Fibroblast of skin of abdomen (primary cell): Measurements from ENCODE around the gene SLF2.
A peak's percentile ranks its signal among the peaks of the same experiment; 100 is the strongest.

Experiments
- DNase-seq: peaks from one replicate; pipeline ENCODE4 v3.0.0-alpha.2; 2013

SLF2 gene

DNA sequence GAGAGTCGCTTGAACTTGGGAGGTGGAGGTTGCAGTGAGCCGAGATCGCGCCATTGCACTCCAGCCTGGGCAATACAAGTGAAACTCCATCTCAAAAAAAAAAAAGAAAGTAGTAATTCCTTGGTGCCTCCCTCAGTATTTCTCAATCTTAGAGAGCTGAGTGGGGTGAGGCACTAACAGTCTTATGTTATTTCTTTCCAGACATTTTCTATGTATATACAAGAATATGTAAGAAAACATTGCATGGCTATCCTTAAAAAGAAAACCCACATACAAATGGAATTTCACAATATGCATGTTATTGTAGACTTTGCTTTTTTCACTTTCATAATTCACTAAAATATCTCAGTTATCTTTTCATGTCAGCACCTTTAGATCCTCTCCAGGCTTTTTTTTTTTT, 13.6 kb upstream of the SLF2 start:
- no peak for DNase-seq

DNA sequence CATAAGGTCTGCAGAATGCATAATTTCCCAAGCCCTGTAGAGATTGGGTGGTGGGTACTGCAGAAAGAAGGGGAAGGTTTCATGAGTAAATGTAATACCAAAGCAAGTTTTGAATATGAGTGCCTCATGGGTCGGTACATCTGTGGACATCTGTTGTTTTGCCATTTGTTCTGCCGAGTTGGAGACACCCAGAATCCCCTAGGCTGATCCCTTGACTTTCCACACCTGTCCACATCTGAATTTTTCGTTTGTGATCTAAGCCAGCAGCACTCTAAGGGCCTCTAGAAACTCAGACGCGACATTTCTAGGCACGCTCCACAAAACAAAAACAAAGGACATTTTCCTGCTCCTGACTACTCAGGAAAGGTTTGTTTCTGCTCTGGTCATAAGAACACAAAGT, 11.7 kb upstream of the SLF2 start:
- no peak for DNase-seq

DNA sequence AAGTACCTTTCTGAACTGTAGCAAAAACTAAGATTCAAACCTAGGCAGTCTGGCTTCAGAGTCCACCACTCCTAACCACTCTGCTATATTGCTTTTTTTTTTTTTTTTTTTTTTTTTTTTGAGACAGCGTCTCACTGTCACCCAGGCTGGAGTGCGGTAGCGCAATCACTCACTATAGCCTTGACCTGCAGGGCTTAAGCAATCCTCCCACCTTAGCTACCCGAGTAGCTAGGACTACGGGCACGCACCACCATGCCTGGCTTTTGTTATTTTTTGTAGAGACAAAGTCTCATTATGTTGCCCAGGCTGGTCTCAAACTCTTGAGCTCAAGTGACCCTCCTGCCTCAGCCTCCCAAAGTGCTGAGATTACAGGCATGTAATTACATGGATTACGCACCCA, 10.1 kb upstream of the SLF2 start:
- no peak for DNase-seq

DNA sequence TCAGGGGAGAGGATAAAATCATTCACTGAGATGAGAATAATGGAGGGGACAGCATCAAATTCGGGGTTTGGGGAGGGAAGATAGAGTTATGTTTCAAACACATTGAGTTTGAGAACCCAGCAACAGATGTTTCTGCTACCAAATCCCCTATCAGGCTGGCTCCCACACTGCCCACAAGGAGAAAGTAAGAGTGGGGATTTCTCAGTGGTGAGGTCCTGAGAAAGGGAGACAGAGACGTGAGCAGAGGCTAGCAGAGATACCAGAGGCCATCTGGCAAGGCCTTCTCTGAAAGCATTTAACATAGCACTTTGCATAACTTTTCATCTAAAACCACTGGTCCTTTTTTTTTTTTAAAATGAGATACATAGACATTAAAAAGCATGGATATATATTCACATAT, 7.8 kb upstream of the SLF2 start:
- DNase-seq, result no peak

DNA sequence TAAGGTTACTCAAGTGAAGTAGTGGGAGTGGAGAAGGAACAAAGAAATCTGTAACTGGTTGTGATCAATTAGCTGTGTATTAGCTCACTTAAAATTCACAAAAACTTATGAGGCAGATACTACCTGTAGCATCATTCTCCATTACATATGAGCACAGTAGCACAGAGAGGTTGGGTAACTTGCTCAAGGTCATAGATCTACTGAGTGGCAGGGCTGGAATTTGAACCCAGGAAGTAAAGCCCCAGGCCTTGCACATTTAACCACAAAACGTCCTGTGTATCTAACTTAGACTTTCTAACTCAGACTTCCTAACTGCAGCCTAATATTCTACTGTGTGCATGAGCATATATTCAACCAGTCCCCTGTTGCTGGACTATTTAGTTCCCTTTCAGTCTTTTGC, 5.6 kb upstream of the SLF2 start:
- DNase-seq, result no peak

DNA sequence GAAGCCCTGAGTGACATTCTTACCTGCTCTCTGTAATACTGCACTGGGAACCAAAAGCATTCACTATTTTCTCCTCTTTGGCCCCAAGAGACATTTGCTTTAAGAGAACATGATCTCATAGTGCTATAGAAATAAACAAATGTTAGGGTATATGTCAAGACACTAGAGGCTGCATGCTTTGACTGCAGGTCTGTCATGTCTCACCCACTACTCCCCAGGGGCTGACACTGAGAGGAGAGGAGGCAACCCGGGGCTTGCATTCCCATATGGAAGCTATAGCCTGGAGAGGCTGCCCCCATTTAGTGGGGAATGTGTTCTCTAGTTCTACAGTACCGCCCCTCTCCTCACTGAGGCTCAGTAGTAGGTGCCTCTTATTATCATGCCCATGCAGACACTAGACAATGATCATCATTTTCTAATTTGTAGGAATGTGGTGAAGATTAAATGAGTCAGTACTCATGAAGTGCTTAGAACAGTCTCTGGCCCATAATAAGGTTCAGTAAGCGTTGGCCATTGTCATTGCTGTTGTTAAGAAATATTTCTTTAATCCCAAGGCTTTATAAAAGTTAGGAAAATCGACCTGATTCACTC, 4.9 kb upstream of the SLF2 start:
- DNase-seq, result no peak

DNA sequence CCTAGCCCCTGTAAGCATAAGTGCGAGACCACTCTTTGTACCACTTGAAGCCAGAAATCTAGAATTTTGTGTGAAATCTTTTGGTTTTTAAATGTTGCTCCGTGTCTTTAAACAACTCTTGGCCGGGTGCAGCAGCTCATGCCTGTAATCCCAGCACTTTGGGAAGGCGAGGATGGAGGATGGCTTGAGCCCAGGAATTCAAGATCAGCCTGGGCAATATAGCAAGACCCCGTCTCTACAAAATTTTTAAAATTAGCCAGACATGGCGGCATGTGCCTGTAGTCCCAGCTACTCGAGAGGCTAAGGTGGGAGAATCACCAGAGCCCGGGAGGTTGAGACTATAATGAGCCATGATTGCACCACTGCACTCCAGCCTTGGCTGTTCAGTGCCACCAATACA, 4.4 kb upstream of the SLF2 start:
- DNase-seq, result no peak

DNA sequence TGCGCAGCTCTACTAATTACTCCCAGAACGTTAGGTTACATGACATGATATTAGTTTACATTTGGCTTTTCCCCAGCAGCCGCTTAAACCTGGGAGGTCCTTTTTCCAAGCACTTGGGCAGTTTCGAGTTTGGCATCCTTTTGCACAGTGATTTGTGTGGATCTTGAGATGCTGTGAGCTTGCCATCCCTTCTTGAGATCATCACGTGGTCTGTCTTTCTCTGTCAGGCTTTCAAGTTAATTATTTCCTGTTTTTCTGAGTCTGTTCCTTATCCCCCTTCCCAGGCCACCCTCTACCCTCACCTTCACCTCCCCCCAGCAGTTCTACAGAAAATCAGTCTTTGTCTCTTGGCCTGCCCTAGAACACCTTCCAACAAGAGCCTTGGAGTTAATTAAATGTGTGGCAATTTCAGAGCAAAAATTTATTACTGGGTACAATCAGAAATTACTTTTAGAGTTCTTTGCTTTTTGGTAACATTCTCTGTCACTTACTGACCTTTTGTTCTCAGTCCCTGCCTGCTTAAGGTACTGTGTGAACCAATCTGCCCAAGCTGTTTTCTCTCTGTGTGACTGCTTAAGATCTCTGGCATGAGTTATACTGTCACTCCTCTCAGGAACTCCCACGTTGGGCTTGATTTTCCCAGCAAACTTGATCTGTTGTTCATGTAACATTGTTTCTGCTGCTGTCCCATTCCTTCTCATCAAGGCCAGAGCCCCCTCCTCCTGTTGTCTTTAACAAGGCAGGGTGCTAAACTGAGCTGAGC, 3.1 kb upstream of the SLF2 start:
- DNase-seq, result peak; percentile 53

DNA sequence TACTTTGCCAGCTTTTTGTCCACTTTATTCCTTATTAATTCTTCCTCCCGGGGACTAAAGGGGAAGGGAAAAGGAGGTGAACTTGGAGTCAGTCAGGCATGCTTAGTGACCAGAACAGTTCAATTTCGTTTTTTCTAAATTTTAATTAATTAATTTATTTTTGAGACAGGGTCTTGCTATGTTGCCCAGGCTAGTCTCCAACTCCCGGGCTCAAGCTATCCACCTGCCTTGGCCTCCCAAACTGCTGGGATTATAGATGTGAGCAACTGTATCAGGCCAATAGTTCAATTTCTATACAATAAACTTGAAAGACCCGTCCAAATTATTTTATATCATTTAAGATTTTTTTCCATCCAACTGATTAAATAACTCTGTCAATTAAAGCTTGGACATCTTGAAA, 1.3 kb upstream of the SLF2 start:
- no peak for DNase-seq

DNA sequence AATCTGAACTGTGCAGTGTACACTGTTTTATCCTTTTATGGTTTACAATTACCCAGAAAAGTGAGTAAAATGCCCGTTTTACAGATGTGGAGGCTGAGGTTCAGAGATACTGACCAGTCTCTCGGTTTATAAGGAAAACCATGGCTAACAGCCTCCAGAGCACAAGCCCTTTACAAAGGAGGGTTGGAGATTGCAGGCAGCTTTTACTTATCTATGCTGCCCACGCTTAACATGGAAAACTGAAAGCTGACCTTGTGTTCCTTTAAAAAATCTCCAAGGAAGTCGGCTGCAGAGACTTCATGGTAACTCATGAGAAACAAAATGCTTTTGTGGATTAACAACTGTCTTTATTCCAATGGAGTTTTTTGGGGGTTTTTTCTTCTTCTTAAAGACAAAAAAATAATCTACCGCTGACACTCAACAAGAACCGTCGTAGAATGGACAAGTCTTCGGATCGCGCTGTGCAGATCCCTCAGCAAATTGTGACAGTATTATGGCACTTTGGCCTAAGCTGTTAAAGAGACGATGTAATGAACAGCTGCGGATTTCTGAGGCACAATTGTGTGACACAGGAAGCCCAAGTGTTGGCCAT, 654 bp upstream of the SLF2 start:
- DNase-seq, result no peak

DNA sequence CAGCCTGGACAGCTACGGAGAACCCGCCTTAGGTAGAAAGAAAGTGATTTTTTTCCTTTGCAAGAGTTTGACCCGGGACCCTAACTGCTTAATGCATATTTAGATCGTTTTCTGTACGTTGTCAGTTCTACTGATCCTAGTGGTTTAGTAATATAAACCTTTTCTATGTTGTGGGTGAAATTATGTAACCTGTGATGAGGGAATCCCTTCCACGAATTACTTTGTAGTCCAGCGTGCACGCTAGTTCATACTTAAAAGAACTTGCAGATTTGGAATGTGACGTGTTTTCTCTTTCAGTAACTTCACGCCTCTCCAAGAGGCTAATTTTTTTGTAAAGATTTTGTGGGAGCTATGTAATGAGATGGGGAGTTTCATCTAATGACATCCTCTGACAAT, 705 bp downstream of the SLF2 start:
- no peak for DNase-seq

DNA sequence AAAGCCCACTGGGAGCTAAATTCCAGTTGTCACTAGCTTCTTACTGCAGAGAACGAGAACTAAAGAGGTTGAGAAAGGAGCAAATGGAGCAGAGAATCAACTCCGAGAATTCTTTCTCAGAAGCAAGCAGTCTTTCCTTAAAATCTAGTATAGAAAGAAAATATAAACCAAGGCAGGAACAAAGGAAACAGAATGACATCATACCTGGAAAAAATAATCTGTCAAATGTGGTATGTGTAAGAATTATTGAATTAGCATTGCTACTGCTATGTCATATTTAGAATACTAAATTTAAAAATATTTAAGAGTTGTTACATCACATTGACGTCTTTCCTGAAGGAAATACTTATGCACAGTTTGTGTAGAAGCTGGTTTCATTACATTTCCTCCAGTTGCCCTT, 4.3 kb downstream of the SLF2 start:
- no peak for DNase-seq

DNA sequence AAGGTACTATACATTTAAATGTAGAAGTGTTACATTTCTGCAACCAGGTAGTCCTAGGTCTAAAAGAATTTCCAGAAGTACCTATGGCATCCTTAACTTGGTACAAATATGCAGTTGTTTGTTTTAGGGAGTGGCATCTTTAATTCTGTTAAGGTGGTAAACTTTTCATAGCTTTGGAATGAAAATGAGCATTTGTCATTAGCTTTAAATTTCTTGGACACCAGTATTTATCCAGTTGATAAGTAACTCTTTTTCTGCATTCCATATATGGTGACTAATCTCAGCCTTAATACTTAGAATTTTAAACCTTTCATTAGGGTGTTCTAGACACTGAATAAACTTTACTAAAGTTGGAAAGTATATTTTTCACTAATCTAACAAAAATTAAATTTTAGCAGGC, 10.8 kb downstream of the SLF2 start:
- DNase-seq, result no peak

DNA sequence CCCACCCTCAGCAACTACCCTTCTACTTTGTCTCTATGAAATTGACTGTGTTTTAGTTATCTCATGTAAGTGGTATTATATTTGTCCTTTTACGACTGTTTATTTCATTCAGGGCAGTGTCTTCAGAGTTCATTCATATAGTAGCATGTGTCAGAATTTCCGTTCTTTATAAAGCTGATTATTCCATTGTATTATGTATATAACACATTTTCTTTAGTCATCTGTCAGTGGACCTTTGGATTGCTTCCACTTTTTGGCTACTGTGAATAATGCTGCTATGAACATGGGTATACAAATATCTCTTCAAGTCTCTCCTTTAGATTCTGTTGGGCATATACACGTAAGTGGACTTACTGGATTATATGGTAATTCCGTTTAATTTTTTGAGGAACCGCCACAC, 14.5 kb downstream of the SLF2 start:
- DNase-seq, result no peak

DNA sequence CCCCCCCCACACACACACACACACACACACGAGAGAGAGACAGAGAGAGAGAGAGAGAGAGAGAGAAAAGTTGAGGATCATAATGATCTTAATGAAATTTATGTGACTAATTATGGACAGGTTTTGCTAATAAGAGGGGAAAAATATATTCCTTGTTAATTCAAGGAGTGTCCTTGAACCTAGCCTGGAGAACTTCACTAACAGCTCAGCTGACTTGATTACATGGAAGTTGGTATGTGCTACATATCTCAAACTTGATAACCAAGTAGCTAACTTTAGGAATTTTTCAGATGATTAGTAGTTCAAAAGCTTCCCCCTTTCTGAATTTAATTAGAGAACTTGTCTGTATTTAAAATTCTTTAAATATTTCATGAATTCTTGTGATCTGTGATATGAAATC, 15.3 kb downstream of the SLF2 start:
- no peak for DNase-seq

DNA sequence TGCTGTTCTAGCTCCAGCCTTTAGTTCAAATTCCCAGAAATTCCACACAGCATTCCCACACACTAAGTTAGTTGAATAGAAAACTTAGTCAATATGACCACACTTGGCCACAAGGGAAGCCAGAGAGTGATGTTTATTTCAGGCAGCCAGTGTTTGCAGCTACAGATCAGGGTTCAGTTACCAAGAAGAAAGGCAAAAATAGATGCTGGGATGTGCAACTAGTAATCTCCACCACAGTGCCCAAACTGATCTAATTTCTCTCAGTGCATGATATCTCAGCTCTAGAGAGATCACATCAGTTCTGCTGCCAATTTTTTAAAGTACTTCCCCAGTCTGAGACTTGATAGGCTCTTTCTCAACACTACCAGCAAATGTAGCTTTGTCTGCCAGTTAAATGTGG, 17.6 kb downstream of the SLF2 start:
- DNase-seq, result no peak

DNA sequence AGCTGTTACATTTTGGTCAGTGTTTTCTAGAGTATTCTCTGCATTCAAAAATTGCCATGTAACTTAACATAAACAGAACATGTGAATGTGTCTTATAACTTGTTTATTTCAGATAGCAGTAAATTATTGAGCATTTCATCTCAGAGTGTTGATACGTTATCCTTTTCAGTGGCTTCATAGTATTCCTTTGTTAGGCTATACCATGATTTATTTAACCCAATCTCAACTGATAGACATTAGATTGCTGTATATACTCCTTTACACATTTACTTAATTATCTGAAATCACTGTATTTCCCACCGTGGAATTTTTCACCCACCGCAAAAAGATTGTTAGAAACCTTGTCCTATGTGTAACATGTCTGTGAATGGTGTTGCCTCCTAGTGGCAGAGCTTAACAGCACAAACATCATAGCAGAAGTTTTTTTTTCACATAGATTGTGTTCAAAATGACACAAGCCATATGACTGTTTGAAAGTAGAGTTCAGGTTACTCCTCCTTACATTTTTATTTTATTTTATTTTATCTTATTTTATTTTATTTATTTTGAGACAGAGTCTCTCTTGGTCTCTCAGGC, 21.4 kb downstream of the SLF2 start:
- no peak for DNase-seq

DNA sequence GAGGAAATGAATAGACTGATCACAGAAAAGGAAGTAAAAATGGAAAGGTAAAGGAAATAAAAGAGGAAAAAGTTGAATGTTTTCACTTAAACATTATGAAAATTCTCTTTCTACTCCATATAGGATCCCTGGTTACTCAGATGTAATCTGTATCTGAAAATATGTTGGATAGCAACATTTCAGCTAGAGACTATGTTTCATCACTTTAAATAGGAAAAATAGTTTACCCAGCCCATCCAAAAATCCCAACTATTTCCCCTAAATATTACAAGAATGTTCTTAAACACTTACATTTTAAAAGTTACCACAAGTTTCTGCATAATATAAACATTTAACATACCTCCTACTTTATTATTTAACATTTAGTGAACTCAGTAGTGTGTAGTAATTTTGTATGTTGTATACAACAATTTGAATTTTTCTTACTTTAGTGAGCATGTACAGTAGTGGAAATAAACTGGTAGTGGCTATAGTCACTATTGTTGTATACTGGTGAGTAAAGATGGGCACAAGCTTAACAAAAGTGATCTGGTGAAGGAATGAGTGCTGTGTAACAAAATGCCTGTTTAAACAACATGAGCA, 27.1 kb downstream of the SLF2 start:
- peak; percentile 59 for DNase-seq

DNA sequence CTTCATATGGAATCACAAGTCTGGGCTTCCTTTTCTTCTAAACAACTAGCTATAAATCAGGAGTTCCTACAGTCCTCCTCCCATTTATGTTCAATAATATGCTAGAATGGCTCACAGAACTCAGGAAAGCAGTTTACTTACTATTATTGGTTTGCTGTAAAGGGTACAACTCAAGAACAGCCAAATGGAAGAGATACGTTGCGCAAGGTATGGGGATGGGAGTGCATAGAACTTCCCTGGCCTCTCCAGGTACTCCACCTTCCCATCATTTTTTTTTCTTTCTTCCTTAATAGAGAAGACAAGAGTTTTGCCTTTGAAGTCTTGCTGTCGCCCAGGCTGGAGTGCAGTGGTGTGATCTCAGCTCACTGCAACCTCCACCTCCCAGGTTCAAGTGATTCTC, 29.5 kb downstream of the SLF2 start:
- no peak for DNase-seq

DNA sequence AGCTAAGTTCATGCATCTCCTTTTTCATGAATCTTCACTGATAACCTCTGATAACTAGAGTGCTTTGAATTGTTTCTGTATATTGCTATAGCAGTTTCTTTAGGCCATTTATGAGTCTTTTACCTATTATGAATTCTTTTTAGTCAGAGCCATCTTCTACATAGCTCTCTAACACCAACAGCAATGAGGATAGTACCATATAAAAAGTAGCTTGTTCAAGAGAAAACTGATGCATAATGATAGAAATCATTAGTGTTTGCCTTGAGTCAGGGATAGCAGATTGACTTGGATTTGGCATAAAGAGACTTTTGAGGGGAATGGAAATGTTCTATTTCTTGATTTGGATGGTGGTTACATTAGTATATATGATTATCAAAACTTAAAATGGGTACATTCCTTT, 30.7 kb downstream of the SLF2 start:
- no peak for DNase-seq

DNA sequence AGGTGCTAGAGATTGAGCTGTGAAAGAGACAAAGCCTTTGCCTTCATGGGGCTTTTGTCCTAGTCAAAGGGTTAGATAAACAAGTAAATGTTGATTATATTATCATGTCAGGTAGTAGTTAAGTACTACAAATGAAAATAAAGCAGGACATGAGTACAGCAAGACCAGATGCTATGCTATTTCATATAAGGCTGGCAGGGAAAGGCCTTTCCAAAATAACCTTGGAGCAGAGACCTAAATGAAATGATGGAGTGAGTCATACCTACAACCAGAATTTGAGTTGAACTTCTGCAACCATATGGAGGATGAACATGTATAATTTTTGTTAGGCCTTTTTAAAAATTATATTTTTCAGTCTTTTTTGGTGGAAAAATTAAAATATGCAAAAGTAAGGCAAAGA, 33.0 kb downstream of the SLF2 start:
- DNase-seq, result no peak

DNA sequence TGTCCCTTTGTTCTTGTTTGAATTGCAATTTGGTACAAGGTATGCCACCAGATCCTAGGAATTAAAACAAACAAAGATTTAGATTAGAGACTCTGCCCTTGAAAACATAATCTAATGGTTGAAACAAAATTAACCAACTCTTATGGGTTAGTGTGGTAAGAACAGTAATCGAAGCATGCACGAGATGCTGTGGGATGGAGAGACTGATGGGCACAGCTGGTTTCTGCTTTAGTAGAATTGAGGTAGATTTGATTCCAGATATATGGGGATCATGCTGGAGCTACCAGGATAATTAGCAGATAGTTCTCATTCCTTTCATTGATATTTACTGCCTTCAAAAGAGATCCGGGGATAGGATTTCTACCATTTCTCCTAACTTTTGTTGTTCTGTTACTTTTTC, 36.2 kb downstream of the SLF2 start:
- DNase-seq, result no peak

DNA sequence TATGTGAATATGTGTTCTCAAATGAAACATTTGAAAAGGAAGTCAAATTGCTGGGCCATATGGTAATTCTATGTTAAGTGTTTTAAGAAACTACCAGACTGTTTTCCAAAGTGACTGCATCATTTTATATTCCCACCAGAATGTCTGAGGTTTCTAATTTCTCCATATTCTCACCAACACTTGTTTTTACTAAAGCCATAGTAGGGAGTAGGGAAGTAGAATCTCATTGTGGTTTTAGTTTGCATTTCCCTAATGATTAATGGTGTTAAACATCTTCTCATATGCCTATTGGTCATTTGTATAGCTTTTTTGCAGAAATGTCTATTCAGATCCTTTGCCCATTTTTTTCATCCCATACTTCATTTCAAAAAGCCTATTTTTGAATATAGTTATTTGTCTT, 47.5 kb downstream of the SLF2 start:
- no peak for DNase-seq
